C1 segment of cervical spinal cord (tissue), 14 donors: ENCODE data around the gene ZSWIM8.

Experiments used
- DNase-seq, 14 donors: peaks; one replicate each; lab custom pipeline; 2025; lab: John Stamatoyannopoulos, UW

ZSWIM8 gene

DNA sequence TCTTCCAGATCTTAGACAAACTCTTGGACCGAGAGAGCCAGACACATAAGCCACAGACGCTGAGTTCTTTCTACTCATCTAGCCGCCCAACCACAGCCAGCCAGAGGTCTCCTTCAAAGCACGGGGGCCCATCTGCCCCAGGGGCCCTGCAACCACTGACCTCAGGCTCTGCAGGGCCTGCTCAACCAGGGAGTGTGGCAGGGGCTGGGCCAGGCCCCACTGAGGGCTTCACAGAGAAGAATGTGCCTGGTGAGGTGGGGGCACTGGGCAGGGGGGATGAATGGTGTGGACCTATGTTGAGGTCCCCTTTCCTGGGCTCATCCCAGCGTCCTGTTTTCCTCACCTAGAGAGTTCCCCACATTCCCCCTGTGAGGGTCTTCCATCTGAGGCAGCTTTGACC is 11.4 kb downstream of the ZSWIM8 start:
- no peak for DNase-seq

DNA sequence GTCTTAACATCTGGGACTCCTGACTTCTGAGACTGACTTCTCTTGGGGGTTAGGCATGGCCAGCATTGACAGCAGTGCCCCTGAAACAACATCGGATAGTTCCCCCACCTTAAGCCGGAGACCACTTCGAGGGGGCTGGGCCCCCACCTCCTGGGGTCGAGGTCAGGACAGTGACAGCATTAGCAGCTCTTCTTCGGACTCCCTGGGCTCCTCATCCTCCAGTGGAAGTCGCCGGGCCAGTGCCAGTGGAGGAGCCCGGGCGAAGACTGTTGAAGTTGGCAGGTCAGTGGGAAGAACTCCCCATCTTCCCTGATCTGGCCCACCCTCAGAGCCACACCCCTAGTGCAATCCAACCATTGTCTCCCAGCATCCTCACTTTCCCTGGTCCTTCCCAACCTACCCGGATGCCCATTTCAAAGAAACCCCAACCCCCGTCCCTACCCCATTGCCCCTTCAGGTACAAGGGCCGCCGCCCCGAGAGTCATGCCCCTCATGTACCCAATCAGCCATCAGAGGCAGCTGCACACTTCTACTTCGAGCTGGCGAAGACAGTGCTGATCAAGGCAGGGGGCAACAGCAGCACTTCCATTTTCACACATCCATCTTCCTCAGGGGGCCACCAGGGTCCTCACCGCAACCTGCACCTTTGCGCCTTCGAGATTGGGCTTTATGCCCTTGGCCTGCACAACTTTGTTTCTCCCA is 12.1 kb downstream of the ZSWIM8 start:
- no peak for DNase-seq

DNA sequence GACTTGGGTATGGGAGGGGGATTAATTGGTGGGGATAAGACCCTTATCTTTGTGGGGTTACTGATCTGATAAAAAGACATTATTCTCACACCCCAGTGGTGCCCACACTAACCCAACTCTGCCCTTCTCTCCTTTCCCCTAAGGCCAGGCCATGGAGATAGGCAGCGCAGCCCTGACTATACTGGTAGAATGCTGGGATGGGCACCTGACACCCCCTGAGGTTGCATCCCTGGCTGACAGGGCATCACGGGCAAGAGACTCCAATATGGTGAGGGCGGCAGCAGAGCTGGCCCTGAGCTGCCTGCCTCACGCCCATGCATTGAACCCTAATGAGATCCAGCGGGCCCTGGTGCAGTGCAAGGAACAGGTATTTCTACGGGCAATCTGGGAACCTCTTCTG is 12.7 kb downstream of the ZSWIM8 start:
- DNase-seq: no peak

DNA sequence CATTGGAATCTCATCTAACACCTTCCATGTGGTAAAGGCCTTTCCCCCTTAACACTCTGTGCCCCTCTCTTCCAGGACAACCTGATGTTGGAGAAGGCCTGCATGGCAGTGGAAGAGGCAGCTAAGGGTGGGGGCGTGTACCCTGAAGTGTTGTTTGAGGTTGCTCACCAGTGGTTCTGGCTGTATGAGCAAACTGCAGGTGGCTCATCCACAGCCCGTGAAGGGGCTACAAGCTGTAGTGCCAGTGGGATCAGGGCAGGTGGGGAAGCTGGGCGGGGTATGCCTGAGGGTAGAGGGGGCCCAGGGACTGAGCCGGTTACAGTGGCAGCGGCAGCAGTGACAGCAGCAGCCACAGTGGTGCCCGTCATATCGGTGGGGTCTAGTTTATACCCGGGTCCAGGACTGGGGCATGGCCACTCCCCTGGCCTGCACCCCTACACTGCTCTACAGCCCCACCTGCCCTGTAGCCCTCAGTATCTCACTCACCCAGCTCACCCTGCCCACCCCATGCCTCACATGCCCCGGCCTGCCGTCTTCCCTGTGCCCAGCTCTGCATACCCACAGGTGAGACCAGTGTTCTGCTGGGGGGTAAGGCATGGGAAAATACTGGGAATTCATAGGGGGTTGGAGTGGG is 13.6 kb downstream of the ZSWIM8 start:
- no peak for DNase-seq

DNA sequence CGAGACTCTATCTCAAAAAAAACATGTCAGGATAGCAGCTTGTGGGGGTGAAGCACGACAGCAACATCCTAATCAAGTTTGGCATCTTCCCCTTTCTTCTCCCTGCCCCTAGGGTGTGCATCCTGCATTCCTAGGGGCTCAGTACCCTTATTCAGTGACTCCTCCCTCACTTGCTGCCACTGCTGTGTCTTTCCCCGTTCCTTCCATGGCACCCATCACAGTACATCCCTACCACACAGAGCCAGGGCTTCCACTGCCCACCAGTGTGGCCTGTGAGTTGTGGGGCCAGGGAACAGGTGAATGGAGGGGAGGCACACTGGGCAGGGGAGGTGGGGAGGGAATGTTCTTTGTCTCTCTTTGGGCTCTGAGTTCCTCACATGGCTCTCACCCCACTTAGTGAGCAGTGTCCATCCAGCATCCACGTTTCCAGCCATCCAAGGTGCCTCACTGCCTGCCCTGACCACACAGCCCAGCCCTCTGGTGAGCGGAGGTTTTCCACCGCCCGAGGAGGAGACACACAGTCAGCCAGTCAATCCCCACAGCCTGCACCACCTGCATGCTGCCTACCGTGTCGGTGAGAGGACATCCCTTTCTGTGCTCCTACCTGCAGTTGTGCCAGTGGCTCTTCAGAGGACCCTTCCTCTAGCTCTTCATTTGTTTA is 14.6 kb downstream of the ZSWIM8 start:
- DNase-seq: no peak

DNA sequence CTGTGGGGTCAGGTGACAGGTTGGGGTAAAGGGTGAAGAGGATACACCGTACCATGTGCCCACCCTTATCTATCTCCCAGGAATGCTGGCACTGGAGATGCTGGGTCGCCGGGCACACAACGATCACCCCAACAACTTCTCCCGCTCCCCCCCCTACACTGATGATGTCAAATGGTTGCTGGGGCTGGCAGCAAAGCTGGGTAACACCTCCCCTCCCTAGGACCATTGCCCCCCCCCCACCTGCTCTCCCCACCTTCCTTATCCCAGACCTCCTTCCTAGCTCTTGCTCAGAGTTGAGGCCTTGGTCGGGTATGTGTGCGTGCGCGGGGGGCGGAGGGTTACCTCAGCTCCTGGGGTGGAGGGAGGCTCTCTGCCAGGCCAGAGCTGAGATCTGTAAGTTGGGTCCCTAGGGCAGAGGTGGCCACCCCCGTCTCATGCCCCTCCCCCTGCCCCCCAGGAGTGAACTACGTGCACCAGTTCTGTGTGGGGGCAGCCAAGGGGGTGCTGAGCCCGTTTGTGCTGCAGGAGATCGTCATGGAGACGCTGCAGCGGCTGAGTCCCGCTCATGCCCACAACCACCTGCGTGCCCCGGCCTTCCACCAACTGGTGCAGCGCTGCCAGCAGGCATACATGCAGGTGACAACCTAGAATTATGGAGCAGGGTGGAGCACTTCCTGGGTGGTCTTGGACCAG is 15.3 kb downstream of the ZSWIM8 start:
- no peak for DNase-seq

DNA sequence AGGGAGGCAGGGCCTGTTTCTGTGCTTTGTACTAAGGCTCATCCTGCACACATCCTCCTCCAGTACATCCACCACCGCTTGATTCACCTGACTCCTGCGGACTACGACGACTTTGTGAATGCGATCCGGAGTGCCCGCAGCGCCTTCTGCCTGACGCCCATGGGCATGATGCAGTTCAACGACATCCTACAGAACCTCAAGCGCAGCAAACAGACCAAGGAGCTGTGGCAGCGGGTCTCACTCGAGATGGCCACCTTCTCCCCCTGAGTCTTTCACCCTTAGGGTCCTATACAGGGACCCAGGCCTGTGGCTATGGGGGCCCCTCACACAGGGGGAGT is 15.8 kb downstream of the ZSWIM8 start:
- DNase-seq: no peak

DNA sequence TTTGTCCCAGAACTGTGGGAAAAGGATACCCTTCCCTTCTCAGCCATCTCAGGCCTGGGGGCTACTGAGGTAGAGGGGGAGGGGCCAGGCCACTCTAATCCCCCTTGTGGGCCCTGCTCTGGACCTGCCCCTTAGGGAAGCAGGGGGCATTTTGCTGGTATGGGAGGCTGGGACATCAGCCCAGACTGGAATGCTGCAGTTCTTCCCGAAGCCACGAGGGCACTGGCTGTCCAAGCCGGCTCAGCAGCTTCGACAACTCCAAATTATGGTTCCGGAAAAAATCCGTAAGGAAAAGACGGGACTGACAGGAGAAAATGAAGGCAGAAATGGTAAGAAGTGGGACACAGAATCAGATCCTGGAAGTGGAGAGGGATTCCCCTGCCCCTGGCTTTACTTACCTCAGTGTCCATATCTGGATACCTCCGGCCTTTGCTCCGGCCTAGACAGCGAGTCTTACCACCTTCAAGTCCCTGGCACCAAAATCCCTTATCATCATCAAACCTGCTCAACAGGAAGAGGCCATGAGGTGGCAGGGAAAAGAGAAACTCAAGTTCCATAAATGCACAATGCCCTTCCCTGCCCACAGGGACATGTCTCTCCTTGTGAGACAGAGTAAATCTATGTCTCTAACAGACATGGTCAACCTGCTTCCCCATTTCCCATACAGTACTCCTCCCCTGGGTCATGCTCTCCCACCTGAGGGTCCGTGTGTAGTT is 17.0 kb downstream of the ZSWIM8 start:
- DNase-seq: no peak

DNA sequence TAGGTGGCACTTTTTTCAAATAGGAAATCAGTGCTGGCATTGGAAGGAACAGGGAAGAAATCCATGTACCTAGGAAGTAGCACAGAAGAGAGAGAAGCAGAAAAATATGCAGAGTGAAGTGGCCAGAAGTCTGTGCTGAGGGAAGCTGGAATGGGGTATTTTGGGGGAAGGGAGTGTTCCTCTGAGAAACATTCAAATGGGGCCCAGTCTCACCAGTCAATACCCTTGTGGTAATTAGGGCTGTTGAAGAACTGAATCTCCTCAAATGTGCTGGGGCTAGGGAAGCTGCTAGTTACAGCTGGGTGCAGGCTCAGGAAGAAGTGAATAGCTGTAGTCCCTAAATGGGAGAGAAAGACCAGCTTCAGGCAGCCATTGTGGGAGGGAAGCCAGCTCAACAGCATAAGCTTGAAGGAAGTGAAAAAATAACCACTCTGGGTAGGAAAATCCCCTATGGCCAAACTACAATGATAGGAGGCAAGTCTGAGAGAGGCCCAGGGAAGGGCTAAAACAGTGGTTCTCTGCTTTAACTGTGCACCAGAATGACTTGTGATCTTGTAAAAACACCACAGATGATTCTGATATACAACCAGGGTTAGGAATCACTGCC is 18.4 kb downstream of the ZSWIM8 start:
- DNase-seq: no peak

DNA sequence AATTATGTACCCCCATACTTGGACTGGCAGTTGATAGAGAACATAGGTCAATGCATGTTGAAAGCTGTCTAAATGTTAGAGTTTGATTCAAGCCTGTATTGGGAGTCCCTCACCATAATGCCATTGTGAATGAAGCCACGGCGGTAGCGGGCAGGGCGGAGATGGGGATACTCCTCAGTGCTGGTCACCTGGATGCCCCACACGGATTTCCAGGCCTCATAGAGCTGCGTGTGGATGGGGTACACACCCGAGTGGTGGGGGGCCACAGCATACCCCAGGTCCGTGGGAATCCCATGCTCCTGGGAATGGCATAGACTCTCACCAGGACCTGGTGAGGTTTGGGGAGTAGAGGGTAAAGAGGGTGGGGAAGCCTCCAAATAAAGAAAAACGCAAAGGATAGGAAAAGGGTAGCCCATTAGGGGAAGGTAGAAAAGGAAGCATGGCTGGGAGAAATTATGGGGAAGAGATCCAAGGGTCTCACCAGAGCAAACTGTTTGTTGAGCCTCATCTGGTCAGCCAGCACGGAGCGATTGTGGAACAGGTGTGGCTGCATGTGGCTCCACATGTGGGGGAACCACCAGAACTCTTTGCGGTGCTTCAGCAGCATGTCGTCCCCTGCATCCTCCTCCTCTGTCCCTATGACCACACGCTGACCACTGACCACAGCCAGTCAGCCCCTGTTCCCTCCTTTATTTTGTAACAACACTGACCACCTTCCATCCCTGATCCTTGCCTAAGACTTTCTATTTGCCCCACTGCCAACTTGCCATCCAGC is 21.0 kb downstream of the ZSWIM8 start:
- DNase-seq: no peak

DNA sequence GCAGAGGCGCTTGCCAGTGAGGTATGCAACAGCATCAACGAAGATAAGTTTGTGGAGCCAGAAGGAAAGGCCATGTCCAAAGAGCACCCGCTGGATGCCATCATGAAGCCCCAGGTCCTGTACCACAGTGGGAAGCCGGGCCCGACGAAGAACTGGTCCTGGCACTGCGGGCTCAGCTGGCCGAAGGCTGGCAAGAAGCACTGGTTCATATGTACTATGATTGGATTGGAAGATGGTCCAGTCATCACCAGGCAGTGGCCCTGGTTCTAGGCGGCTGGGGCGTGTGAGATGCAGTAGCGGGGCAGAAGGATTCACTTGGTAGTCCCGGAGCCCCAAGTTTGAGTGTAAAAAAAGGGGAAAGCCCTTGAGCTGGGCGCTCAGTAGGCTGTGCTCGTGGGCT is 22.1 kb downstream of the ZSWIM8 start:
- DNase-seq: no peak

DNA sequence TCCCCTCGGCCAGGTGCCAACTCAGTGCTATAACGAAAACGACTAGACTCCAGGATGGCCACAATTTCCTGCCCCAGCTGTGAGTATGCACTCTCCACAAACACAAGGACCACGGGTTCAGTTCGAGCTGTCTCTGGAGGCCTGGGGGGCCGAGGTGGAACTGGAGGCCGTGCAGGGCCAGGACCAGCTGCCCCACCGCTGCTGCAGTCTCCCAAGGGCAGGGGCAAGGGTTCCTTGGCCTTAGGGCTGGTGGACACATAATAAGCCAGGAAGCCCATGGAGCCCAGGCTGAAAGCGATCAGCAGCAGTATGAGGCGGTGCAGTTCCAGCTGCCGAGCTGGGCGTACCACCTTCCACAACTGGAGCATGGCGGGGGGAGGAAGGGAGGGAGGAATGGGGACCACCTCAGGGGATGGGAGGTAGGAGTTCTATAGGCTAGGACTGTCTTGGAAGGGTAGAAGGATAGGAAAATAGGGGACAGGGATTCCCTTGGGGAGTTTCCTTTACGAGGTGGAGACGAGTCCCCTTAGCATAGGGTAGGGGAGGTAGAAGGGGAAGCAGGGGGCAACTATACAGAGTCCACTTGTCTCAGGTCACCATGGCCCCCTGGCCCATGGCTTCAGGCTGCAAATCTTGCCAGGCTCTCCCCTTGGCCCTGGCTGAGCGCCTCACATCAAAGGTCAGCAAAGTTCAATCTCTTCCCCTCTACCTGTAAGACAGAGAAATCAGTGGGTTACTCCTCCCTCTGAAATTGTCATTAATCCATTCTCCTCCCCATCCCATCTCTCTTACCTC is 22.8 kb downstream of the ZSWIM8 start:
- no peak for DNase-seq

DNA sequence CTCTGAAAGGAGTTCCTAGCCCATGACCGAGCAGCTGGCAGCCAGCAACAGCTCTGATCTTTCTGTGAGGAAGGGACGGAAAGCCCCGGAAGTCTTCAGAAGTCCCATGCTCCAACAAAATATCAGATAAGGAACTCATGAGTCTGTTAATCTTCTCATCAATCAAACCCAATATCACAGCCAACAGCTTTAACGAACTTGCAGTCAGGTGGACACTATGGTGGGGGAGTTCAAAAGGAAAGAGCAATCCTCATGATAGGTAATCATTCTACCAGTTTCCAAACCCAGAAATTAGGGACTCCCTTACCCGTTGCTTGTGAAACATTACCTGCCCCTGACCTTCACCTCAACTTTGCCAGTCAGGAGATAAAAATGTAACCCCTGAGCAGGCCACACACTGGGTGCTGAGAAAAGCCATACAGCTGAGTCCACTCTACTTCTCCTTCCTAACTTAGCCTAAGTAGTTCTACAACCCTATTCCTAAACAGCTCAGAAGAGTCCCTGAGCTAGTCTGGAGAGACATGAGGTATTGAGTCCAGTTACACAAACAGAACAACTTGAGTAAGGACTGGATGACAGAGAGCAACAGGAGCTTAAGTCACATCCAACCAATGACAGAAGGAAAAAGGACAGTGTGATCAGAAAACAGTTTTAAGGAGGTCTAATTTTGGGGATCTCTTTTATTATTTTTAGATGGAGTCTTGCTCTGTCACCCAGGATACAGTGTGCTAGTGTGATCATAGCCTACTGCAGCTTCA is 23.8 kb downstream of the ZSWIM8 start:
- DNase-seq: no peak

DNA sequence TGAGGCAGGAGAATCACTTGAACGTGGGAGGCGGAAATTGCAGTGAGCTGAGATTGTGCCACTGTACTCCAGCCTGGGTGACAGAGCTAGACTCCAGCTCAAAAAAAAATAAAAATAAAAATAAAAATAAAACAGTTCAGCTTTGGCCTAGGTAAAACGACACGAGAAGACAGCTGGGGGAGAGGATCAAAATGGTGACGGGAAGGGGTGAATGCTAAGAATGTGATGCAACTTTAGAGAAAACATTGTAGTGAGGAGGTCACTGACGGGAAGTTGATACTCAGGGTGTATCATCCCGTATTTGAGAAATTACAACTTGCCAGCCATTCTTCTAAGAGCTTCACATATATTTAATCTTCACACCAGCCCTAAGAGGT is 24.9 kb downstream of the ZSWIM8 start:
- DNase-seq: no peak

DNA sequence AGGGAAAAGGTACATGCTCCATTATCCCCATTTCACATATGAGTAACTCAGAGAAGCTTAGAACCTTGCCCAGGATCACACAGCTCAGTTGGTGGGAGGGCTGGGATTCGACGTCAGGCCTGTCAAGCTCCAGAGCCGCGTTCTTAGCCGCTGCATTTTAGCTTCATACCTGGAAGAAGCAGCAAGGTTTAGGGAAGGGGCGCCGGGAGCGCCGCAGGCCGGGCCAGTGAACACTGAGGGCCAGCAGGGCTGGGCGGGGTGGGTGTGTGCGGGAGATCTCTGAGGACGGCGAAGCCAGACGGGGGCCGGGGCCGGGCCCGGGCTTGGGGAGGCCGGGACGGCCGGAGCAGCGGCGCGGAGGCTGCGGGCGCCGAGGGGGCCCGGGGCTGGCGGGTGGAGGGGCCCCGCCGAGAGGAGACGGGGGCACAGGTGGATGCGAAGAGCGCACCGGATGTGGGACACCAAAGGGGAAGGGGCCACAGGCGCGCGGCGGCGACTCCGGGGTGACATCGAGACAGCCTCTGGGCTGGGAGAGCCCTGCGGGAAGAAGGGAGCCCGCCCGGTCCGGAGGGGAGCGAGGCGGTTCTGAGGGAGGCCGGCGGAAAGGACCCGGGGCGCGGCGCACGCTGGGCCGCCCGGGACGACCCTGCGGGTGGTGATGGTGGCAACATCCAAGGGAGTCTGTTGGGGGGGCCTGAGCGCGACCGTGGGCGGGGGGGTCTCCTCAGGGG is 25.5 kb downstream of the ZSWIM8 start:
- DNase-seq: peak in 2 of 14 donors; percentile 53 to 65

DNA sequence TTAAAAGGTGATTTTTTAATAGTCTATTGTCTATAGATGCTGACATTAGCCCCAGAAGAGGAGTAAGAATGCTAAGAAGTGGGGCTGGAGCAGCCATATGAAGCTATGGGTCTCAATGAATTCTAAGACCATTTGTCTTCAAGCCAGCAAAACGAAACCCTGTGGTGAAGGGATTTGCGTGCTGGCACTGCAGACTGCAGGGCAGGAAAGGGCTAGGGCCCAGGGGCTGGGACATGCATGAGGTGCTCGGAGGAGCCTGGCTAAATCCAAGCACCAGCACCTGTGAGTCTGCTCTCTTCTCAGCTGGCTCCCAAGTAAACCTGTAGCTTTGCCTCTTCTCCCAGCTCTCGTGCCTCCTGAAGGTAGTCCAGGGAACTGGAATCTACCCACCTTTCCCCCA is 27.3 kb downstream of the ZSWIM8 start:
- DNase-seq: peak in 1 of 14 donors; percentile 18

DNA sequence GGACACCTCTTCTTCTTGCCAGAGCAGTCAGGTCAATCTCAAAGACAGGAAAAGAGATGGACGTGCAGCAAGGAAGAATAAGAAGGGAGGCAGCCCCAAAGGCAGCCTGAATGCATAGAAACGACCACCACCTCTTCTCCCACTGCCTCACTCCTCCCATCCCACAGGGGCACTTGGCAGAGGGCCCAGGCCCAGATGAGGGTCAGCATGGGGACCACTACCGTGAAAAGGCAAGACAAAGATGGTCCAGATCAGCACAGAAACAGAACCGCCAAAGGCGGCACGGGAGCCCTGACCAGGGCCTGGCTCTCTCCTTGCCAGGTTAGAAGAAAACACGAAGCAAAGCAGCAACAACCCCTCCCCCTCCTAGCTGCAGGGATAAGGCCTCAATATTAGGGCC is 27.9 kb downstream of the ZSWIM8 start:
- no peak for DNase-seq

DNA sequence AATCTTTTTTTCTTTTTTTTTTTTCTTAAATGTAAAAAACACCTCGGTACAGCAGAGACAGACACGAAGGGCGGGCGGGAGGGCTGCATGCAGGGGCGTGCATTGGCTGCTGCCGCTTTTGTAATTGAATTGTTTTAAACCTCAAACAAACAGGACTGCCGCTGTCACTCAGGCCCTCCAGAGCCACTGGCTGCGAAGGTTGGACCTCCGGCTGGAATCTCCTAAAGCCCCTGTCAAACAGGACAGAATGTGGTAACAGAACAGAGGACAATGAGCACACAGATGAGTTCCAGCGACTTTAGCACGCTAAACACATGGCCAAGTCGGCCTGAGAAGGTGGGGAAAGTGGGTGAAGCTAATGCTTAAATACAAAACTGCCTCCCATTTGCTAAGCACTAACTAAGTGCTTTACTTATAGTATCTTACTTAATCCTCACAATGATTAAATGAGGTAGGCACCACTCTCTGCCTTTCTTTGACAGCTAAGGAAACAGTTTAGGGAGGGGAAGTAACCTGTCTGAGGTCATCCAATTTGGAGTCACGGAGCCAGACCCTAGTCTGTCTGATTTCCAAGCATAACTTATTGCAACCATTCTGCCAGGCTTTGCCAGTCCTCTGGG is 29.0 kb downstream of the ZSWIM8 start:
- DNase-seq: no peak
